Measurements from ENCODE around the gene OR4D5.

DNA sequence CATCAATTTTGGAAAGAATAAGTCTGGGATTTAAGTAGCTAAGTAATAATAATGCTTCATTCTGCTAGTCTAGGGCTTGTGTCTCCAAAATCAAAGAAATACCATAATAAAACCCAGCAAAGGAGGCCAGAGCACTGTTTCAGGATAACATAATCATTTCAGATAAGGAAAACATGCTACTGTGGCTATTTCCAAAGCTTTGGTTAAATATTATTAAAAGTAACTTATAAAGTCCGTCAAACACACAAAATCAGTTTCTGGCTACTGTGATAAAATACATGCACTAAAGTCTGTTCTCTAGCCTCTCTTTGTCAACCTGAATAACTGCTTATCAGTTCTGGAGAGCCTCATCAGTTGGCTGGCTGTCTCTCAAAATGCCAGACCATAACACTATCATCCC, 5.7 kb downstream of the OR4D5 start:
- no peak for TF ChIP-seq POLR2A (IDR thresholded peaks at IDR 0.05)
- TF ChIP-seq, protein P1, sequence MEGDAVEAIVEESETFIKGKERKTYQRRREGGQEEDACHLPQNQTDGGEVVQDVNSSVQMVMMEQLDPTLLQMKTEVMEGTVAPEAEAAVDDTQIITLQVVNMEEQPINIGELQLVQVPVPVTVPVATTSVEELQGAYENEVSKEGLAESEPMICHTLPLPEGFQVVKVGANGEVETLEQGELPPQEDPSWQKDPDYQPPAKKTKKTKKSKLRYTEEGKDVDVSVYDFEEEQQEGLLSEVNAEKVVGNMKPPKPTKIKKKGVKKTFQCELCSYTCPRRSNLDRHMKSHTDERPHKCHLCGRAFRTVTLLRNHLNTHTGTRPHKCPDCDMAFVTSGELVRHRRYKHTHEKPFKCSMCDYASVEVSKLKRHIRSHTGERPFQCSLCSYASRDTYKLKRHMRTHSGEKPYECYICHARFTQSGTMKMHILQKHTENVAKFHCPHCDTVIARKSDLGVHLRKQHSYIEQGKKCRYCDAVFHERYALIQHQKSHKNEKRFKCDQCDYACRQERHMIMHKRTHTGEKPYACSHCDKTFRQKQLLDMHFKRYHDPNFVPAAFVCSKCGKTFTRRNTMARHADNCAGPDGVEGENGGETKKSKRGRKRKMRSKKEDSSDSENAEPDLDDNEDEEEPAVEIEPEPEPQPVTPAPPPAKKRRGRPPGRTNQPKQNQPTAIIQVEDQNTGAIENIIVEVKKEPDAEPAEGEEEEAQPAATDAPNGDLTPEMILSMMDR (IDR thresholded peaks at IDR 0.05): no peak

All from body of pancreas (tissue), 4 donors.